ENCODE measurements around the gene SOX3. TPM values are rescaled to one million over a fixed set of nuclear protein-coding genes. Genes with fewer than 3 reads are reported as not detected.

SOX3 gene
- total and polyA plus RNA-seq, 9 of the 15 experiments (the other 6 are each of a cell fraction or from before 2014, with no cell fraction given), result not detected

- Histone ChIP-seq H2AFZ (ENCODE audit: low read depth, low read length) (no peak overlapping the region), H3K27ac (ENCODE audit: extremely low read depth, low read depth, low read length) (no peak overlapping the region), H4K20me1 (replicated peaks; ENCODE audit: control insufficient read depth, insufficient read depth, low read length) (no peaks in the 10 kb centered on the region), H3K9me3 (replicated peaks; ENCODE audit: control insufficient read depth, insufficient read depth, low read depth, low read length) (no peaks in the 10 kb centered on the region), H3K9me1 (ENCODE audit: control insufficient read depth, insufficient read depth, low read length) (no peaks in the 10 kb centered on the region), H3K36me3 (ENCODE audit: control insufficient read depth, insufficient read depth, low read length) (no peaks in the 10 kb centered on the region), H3K4me3 (no peak overlapping the region), H3K9ac (ENCODE audit: insufficient read depth in 1 of 2, low read depth in 2 of 2, low read length in 2 of 2) (no peak overlapping the region), H3K79me2 (ENCODE audit: control insufficient read depth, insufficient read depth, low read length) (no peaks in the 10 kb centered on the region), H3K27me3 (ENCODE audit: control insufficient read depth in 2 of 2, insufficient read depth in 2 of 2, low read length in 2 of 2) (no peaks in the 10 kb centered on the region), H3K4me2 (ENCODE audit: insufficient read depth, low read length) (no peak overlapping the region), H3K4me1 (replicated peaks in 1 of 2; ENCODE audit: control insufficient read depth in 2 of 2, insufficient read depth in 2 of 2, low read length in 2 of 2) (no peaks in the 10 kb centered on the region)
- 0% methylated on average over 1 of the region's 1 CpG for WGBS (ENCODE audit: insufficient coverage, low coverage, missing lambda C conversion rate)
- intact Hi-C loops (cut with micrococcal nuclease), result no loop called here
- ATAC-seq, result no peak
- CTCF ChIA-PET (ENCODE audit: low intra/inter-chr PET ratio), result no interaction called here
- no peak for FAIRE-seq
- peak; percentile 50; the same call in 1 of the 2 replicates for TF ChIP-seq ZNF316 (IDR thresholded peaks at IDR 0.05)
- no peak for TF ChIP-seq ATF3 (IDR thresholded peaks at IDR 0.05)
- no peak for TF ChIP-seq ATF3 (CRISPR knock-in tag; conservative IDR thresholded peaks at IDR 0.05)
- in situ Hi-C loops (cut with MboI), result loop anchor here (25.0 kb wide), 1 partner anchor 1383 kb away; no protein-coding TSS in a partner anchor
- BruUV-seq (replicated peaks), result no TSS peak
- POLR2A ChIA-PET, result no interaction called here
- no peak for DNase-seq (ENCODE audit: extremely low read depth in 1 of 4, low spot score in 3 of 4)
Observed at GRCh38 chrX:140495739-140496138, 9.1 kb downstream of the SOX3 start.
